ENCODE results near the gene CDH2.

CDH2 gene

GRCh38 chr18:28126768-28127167 is 50.2 kb downstream of the CDH2 start:
- DNase-seq, result no peak

GRCh38 chr18:28125051-28125450 is 51.9 kb downstream of the CDH2 start:
- no peak for DNase-seq

GRCh38 chr18:28124131-28125029 is 52.5 kb downstream of the CDH2 start:
- DNase-seq, result no peak

- DNase-seq, result no peak
Observed at GRCh38 chr18:28123401-28124030, 53.4 kb downstream of the CDH2 start.

- DNase-seq, result no peak
Observed at GRCh38 chr18:28120828-28121515, 56.0 kb downstream of the CDH2 start.

GRCh38 chr18:28116461-28116860 is 60.5 kb downstream of the CDH2 start:
- DNase-seq, result no peak

- DNase-seq, result no peak
Observed at GRCh38 chr18:28115149-28115550, 61.8 kb downstream of the CDH2 start.

GRCh38 chr18:28114472-28114871 is 62.5 kb downstream of the CDH2 start:
- no peak for DNase-seq

GRCh38 chr18:28113271-28114029 is 63.5 kb downstream of the CDH2 start:
- no peak for DNase-seq

GRCh38 chr18:28112056-28112470 is 64.9 kb downstream of the CDH2 start:
- no peak for DNase-seq

- no peak for DNase-seq
Observed at GRCh38 chr18:28110924-28111323, 66.0 kb downstream of the CDH2 start.

GRCh38 chr18:28109781-28110560 is 67.0 kb downstream of the CDH2 start:
- DNase-seq, result no peak

GRCh38 chr18:28108814-28109213 is 68.1 kb downstream of the CDH2 start:
- no peak for DNase-seq

GRCh38 chr18:28108254-28108653 is 68.7 kb downstream of the CDH2 start:
- no peak for DNase-seq

- no peak for DNase-seq
Observed at GRCh38 chr18:28099237-28099636, 77.7 kb downstream of the CDH2 start.

- no peak for DNase-seq
Observed at GRCh38 chr18:28095631-28096030, 81.3 kb downstream of the CDH2 start.

- DNase-seq, result no peak
Observed at GRCh38 chr18:28095041-28095440, 81.9 kb downstream of the CDH2 start.

- no peak for DNase-seq
Observed at GRCh38 chr18:28091197-28091596, 85.7 kb downstream of the CDH2 start.

GRCh38 chr18:28088477-28088876 is 88.5 kb downstream of the CDH2 start:
- no peak for DNase-seq

- DNase-seq, result no peak
Observed at GRCh38 chr18:28086670-28087552, 90.0 kb downstream of the CDH2 start.

- DNase-seq, result no peak
Observed at GRCh38 chr18:28081516-28081915, 95.4 kb downstream of the CDH2 start.
